ENCODE measurements around the gene NUTF2.
"Not testable (repeated sequence)": the region's sequence is repeated elsewhere in the genome, so short reads cannot be mapped to it uniquely, and the experiment has no call there.

Gene NUTF2

DNA sequence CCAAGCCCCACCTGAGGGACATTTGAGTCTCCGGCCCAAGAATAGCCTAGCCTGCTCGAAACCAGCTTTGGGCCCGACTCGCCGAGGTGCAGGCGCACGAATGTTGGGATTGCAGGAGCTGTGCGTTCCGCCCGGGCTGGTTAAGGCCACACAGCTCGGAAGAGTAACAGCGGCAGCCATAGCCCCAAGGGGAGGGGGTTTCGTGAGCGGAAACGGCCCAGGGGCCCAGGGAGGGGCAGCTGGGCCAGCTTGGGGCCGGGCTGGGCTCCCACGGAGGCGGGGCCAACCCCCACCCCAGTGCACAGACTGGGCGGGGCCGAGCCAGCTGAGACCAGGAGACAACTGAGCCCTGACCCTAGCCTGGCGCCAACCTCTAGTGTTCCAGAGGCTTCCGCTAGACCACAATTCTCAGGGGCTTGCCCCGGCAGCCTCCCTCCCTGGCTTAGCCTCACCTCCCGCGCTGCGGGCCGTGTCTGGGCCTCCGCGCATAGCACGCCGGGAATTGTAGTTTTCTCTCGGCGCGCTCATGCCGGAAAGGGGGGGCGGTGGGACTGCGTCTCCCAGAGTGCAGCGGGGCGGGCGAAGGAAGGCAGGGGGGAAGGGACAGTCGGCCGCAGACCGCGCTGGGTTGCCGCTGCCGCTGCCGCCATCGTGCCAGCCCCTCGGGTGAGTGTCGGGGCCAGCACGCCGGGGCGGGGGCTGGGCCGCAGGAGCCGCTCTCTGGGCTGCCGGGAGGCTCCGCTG lies at the start of gene NUTF2:
Gene NUTF2, plus strand, starts transcription at position 614 of the 744 bp plus-strand sequence. CDS start 18,198 bp downstream, outside the sequence.
- peak; percentile 85 to 96 (median 92) for DNase-seq

DNA sequence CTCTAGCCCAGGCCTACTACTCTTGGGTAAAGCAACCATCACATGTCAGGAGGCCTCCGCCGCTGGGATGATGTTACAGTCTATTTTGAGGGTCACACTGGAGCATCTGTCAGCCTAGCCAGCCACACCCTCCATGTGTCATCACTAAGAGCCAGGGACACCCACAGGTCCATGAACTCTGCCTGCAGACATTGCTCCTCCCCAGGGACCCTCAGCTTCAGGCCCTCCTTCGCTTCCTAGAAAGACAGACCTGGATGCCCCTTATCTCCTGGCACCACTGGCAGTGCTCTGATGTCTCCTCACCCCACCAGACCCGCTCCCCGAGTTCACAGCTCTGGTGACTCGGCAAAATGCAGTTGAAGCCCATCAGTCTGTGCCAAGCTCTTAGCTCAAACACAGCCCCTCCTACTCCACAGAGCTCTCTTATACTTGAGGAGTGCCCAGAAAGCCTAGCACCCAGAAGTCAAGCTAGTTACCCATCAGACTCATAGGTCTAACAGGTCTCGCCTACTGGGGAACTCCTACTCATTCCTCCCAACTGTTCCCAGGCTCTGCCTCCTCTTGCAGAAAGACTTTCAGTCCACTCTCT lies 46.3 kb upstream of the NUTF2 start:
- DNase-seq = no peak

DNA sequence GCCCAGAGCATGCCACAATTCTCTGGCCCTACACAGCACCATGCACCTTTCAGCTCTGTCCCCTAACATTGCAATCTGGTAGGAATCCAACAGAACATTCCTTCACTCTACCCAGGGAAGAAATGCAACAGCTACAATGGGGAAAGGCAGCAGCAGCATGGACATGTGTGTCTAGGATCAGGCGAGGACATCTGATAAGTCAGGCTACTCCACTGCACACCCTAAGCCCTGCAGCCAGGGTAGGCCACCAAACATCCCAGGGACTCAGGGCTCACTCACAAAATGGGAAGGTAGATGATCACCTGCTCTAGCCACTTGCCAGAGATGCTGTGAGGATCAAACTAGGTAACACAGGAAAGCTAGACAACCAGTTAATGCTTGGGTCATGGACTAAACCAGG lies 45.5 kb upstream of the NUTF2 start:
- no peak for DNase-seq

DNA sequence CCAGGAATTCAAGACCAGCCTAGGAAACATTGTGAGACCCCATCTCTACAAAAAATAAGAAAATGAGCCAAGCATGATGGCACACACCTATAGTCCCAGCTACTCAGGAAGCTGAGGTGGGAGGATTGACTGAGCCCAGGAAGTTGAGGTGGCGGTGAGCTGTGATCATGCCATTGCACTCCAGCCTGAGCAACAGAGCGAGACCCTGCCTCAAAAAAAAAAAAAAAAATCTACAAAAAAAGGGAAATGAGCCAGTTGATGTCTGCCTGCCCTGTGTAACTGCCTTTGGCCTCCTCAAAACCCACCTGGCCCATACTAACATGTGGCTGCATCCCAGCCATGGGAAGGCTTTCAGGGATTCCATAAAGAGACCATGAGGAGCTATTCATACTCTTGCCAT lies 44.9 kb upstream of the NUTF2 start:
- no peak for DNase-seq

DNA sequence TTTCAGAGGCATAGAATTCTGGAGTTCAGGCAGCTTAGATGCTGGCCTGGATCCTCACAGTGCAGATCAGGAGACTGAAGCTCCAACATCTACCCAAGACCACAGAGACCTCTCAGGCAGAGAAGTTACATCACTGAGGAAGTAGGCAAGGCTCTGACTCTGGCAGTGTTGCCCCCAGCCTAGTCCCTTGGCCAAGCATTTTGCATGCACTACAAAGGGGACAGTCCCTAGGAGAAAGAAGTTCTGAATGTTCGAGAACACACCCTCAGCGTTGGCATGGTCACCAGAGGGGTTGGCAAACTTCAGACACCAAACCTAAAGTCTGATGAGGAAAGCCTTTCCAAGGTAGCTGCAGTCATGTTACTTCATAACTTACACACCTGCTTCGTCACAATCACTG lies 42.8 kb upstream of the NUTF2 start:
- DNase-seq = no peak

DNA sequence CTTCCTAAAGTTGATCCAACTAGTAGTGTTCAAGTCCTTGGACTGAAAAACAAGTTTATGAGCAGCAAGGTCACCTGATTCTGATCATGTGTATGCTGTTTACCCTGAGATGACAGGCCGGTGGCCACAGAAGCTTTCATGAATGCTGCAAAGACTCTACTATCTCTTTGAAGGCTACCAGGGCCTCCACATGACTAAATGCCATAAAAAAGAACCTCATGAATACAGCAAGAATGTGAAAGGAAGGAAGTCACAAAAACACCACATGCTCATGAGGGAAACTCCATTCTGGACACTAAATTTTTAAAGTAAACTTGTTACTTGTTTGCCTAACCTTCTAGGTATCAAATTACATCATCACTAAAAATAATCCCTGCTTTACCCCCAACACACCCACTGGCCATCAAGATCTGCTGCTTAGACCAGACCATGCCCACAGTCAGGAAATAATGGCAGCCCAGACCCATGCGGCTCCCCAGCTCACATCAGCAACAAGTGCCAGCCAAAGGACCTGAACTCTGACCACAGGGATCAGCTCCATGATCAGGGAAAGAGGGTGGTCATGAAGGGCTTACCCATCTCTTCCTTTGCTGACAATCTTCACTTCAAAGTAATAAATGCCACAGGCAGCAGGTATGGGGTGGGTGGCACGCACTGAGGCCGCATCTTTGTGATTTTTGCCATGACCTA lies 41.7 kb upstream of the NUTF2 start:
- DNase-seq = no peak

DNA sequence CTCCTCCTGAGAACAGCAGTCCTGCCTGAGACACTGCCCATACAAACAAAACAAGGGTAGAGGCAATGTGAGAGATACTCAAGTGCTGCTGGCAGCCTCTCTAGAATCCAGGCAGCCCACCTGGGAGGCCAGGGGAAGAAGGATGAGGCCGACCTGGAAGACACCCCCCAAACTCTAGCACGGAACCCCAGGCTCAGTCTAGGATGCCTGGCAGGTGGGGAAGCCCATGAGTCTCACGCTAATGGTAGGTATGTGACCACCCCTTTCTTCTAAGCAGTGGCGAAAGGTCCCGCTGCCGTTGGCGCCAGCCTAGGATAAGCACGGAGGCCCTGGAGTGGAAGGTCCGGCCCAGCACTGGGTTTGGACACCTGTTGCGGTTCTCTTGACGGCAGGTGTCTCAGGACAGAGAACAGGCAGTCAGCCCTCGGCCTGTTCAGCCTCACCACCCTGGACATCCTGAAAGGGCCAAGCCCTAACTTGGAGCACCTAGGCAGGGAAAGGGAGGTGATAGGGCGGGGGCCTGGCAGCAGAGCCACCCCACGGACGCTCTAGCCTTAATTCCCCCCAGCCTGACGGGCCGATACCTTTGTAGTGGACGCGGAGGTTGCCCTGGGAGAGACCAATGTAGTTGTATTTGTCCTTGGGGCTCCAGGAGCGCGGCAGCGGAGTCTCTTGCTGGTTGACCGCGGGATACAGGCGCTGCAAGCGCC lies 40.9 kb upstream of the NUTF2 start:
- DNase-seq = peak in 3 of 14 donors; percentile 25 to 46 (median 41)

DNA sequence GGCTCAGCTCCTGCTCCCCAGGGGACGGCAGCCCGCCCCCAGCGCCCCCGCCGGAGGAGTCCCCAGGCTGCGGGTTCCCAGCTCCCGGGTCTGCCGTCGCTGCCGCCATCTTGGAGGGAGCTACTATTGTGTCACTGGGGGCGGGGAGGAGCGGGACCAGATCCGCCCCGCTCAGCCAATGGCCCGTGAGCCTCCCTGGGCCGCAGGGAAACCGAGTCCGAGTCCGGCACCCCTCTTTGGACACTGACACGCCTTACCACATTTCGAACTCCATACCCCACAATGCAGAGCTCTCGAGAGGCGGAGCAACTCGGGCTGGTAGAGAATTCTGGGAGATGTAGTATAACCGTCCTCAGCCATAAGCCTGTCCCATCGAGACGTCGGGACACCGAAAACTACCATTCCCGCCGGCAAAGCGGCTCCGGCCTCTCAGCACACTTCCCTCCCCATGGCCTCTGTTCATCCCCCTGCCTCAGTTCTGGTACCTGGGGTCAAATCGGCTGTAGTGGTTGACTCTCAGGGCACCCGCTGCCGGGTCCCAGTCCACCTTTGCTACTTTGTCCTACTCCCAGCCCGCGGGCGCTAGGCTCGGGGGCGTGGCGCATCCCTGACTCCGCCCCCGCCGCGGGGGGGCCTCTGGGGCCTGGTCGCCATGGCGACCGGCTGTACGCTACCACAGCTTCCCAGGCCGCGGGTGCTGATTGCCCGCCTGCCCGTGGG lies 40.1 kb upstream of the NUTF2 start, which contains the start of the genes RANBP10 and TSNAXIP1:
Gene RANBP10, minus strand, starts transcription at position 133 of the 720 bp plus-strand sequence. Its CDS starts 24 bp downstream, at position 109.
Gene TSNAXIP1, plus strand, starts transcription at position 462 of the 720 bp plus-strand sequence. CDS start 261 bp downstream, outside the sequence.
- DNase-seq = peak; percentile 74 to 100 (median 96)

DNA sequence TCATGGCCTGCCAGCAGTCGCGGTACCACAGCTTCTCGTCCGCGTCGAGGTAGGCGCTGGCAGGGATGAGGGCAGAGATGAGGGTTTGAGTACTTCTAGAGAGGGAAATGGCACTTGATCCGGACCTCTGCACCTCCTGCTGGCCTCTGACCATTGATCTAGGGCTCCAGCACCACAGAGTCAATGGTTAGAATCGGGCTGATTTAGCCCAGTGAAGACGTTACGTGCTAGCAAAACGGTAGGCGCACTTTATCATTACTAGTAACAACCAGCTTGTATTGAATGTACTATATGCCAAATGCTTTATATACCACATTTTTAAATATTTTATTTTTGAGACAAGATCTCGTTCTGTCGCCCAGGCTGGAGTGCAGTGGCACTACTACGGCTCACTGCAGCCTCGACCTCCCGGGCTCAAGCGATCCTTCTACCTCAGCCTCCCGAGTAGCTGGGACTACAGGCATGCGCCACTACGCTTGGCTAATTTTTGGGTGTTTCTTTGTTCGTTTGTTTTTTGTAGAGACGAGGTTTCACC lies 39.5 kb upstream of the NUTF2 start:
- no peak for DNase-seq

DNA sequence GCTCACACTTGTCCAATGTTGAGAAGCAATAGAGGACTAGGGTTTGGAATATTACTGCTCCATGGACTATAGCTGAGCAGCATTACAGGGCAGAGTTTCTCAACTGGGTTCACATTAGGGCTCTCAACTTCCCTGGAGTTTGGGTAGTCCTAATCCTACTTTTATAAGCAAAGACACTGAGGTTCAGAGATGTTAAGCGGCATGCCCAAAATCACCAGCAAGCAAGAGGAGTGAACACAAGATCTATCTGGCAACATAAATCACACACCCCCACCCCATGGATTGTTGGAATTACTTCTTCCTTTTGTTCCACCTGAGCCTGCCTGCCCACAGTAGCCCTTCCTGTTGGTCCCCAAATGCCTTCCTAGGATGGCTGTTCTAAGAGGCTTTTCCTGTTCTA lies 34.8 kb upstream of the NUTF2 start:
- DNase-seq = no peak

DNA sequence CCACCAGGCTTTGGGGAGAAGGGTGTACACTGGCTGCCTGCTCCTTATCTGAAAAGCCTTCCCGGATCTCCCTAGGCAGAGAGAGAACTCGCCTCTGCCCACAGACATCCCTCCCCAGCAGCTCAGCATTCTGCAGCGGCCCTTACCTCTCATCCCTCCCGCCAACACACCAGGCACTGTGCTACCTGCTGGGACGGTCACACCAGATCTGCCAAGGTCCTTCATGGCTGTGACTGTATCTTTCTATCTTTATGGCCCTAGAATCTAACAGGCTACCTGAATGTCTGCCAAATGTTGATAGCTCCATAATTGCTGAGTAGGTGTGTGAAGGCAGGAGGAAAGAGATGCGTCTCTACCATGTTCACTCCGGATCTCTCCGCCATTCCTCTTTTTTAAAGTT lies 32.2 kb upstream of the NUTF2 start:
- DNase-seq = no peak

DNA sequence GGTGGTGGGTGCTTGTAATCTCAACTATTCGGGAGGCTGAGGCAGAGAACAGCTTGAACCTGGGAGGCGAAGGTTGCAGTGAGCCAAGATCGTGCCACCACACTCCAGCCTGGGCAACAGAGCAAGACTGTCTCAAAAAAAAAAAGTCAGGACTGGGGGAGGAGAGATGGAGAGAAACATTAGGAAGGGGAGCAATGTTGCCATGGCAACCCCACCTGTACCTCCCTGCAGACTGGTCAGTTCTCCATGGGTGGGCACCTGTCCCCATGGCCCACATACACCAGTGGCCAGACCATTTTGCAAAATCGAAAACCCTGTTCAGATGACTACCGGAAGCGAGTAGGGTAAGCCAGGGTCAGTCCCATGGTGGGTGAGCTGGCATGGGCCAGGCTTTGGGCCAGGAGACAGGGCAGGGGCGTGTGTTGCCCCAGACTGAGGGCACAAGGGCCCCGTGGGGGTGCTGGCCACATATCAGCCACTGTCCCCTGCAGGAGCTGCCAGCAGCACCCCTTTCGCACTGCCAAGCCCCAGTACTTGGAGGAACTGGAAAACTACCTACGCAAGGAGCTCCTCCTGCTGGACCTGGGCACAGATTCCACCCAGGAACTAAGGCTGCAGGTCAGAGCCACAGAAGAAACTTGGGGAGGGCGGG lies 26.0 kb upstream of the NUTF2 start:
- no peak for DNase-seq

DNA sequence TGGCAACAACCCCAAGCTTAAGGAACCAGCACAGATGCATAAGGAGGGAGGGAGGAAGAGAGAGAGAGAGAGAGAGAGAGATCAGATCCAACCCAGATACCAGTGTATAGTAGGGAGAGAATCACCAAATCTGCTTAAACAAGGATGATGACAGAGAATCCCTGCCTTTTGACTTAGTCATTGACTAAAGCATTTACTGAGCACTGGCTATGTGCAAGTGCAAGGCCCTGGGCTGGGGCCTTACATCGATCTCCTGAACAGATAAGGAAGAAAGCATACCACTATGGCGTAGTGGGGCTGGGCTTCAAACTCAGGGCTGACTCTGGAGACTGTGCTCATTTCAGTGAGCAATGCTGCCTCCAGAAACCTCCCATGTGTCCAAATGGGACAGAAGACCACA lies 24.2 kb upstream of the NUTF2 start:
- no peak for DNase-seq

DNA sequence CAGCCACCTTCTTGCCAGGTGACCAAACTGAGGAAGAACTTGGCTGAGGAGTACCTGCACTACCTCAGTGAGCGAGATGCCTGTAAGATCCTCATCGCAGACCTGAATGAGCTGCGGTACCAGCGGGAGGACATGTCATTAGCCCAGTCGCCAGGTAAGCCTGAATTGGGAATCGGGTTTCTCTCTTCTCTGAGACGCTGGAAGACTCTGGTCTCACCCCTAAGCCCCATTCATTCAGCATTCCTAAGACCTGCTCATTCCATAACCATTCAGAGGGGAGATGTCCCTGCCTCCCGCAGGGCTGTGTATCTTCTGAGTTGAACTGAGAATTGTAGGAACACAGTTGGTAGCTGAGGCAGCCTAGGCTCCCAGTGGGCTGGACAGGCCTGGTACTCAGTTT lies 21.6 kb upstream of the NUTF2 start:
- DNase-seq = no peak

DNA sequence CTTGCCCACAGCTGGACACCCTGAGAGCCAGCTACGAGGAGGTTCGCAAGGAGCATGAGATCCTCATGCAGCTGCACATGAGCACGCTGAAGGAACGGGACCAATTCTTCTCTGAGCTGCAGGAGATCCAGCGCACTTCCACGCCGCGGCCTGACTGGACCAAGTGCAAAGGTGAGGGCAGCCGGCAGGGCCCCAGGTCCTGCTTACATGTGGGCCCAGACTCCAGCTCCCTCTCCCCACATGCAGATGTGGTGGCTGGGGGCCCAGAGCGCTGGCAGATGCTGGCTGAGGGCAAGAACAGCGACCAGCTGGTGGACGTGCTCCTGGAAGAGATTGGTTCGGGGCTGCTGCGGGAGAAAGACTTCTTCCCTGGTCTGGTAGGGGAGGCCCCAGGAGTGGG lies 20.8 kb upstream of the NUTF2 start:
- DNase-seq = no peak

DNA sequence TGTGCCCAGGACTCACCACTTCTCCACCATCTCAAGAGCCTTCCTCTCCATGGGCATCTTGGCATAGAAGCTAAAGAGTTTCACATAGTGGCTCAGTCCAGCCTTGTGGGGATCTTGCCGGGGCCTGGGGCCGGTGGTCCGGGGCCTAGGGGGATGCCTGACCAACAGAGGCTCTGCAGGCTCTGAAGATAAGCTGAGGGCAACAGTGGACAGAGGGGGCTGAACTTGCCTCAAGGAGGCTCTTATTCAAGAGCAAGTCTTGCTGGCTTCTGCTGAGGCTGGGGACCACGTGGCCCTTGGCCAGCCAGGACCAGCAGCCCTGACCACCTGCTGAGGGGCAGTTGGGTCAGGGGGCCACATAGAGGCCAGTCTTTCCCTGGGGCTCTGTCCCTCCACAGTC lies 18.1 kb upstream of the NUTF2 start:
- no peak for DNase-seq

DNA sequence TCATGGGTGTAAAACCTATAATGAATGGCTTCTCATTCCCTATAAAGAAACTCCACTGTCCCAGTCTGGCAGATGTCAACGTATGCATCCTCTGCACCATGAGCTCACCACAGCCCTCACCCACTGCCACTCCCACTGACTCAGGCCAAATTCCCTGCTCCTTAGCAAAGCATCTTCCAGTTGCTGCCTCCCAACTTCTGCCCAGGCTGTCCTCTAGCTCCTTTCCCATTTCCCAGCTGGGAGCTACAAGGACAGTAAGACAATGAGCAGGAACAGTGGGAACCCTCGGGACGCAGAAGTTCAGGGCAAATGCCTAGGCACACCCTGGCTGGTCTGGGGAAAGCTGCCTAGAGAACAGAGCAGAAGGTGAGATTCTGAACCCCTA lies 13.7 kb upstream of the NUTF2 start:
- no peak for DNase-seq

DNA sequence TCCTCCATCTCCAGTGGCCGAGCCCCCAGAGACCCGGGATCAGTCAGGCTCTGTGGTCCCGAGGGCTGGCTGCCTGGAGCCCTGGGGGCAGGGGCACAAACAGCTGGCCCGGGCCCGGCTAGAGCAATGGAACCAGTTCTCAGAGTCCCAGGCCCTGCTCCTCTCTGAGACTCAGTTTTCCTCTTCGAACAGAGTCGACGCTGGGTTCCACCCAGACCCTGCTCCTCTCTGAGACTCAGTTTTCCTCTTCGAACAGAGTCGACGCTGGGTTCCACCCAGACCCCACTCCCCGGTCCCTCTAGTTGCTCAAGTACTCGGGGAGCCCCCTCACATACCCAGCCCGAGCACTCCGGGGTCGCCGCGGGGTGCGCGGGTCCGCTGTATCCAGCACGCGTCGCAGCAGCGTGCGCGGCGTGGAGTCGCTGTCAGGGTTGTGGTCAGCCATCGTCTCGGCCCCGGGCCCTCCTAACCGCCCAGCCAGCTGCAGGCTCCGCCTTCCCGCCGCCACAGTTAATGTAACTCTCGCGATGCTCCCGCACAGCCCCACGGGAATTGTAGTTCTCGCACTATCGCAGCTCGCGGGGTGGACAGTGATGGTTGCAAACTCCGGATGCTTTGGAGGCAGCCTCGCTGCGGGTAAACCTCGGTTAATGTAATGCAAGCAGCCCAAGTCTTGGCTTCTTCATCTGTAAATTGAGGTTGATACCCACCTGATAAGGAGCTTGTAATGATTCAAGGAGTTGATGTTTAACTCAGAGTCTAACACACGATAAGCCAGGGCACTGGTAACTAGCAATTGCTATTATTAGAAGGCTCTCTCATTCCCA lies 13.1 kb upstream of the NUTF2 start:
- DNase-seq = peak; percentile 41 to 89 (median 84)

DNA sequence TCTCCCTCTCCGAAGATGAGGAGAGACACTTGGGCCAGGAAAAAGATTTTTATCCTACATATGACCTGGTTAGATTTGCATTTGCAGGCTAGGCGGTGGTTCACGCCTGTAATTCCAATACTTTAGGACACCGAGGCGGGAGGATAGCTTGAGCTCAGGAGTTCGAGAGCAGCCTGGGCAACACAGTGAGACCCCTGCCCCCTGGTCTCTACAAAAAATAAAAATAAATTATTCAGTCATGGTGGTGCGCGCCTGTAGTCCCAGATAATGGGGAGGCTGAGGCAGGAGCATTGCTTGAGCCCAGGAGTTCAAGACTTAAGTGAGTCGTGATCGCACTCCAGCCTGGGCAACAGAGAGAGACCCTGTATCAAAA lies 12.5 kb upstream of the NUTF2 start:
- no peak for DNase-seq

DNA sequence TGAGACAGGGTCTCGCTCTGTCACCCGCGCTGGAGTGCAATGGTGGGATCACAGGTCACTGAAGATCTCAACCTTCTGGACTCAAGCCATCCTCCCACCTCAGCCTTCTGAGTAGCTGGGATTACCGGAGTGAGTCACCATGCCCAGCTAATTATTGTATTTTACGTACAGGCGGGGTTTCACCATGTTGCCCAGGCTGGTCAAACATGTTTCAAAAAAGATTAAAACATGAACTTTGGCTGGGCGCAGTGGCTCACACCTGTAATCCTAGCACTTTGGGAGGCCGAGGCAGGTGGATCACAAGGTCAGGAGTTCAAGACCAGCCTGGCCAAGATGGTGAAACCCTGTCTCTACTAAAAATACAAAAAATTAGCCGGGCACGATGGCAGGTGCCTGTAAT lies 9.5 kb upstream of the NUTF2 start:
- not testable (repeated sequence) for DNase-seq
